AG04449 (cell line): ENCODE measurements around the gene CASK.

Source experiments
- CTCF ChIA-PET: fragments of 350-600 bp; formaldehyde crosslinking; extraction: SDS; loops from one replicate; lab custom pipeline; 2021; ENCODE audit warnings: antibody characterized with exemption; lab: Yijun Ruan, JAX
- POLR2A ChIA-PET: fragments of 400-600, 350-600 bp; formaldehyde crosslinking; extraction: SDS; loops from one replicate; lab custom pipeline; 2020; ENCODE audit warnings: antibody characterized with exemption, inconsistent platforms; lab: Yijun Ruan, JAX
- DNase-seq: peaks from one replicate; pipeline ENCODE4 v3.0.0-alpha.2; 2010; ENCODE audit warnings: low read depth, low spot score
- H3K4me3 ChIP-seq: 2 replicates; pipeline ENCODE4 v1.5.1; 2011; ENCODE audit warnings: low read depth, mild to moderate bottlenecking, control low read depth, low read length
- CTCF ChIP-seq: IDR thresholded peaks from one replicate; pipeline ENCODE4 v1.5.1; 2011; ENCODE audit warnings: mild to moderate bottlenecking, moderate library complexity, low read length, control low read depth, inconsistent platforms; ENCODE audit not compliant: insufficient read depth; ENCODE audit errors: missing control alignments

CASK gene

DNA sequence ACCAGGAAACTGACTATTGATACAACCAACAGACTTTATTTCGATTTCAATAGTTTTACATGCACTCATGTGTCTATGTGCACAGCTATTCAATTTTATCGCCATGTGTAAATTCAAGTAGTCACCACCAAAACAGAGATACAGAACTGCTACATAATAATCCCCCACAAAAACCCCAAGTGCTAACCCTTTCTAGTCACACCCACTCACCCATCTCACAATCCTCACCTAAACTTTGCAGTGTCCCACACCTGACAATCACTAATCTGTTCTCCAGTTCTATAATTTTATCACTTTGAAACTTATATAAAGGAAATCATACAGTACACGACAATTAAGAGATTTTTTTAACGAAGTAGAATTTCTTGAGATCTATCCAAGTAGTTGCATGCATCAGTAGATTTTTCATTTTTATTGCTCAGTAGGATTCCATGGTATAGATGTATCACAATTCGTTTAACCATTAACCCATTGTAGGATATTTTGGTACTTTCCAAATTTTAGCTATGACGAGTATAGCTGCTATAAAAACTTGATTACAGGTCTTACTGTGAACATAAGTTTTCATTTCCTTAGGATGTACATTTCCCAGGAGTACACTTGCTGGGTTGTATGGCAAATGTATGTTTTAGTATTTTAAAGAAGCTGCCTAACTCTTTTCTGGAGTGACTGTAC lies 85.9 kb downstream of the CASK start:
- TF ChIP-seq CTCF, result no peak
- no peak overlapping the region for H3K4me3 ChIP-seq
- no peak for DNase-seq
- CTCF ChIA-PET, result no interaction called here
- POLR2A ChIA-PET, result no interaction called here

DNA sequence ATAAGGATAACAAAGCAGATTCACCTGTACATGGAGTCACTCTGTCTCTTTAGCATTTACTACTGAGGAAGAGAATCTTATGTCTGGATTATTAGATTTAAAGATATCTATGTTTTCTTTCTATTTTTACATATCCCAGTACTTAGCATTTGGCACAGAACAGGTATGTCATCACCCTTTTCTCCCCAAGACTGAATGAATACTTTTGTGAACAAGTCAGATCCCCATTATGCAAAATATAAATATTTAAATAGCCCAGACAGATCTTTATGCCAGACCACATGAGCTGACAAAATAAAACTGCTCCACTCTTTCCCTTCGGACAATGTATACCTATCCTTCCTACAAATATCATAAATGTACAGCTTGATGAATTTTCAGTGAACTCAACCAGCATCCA lies 94.5 kb downstream of the CASK start:
- no peak overlapping the region for H3K4me3 ChIP-seq
- ChIA-PET CTCF (no interaction called here), POLR2A (no interaction called here)
- DNase-seq, result no peak
- no peak for TF ChIP-seq CTCF

DNA sequence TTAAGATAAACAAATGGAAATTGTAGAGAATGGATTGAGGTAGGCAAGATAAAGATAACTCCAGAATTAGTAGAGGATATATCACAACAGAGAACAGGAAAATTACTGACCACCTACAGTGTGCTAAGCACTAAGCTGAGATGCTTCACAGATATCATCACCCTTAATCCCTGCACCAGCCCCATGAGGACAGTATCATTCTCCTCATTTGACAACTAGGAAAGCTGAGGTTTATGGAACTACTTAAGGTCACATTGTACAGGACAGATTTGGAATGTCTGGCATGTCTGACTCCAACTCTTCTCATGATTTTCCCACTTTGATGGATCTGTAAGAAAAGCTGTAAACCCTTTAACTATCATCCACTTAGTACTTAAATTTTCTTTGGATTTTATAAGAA lies 95.5 kb downstream of the CASK start:
- no peak overlapping the region for H3K4me3 ChIP-seq
- peak; percentile 36 for DNase-seq
- no peak for TF ChIP-seq CTCF
- CTCF ChIA-PET, result no interaction called here
- POLR2A ChIA-PET, result no interaction called here

- TF ChIP-seq CTCF, result no peak
- ChIA-PET CTCF (no interaction called here), POLR2A (no interaction called here)
- H3K4me3 ChIP-seq, result no peak overlapping the region
- DNase-seq, result no peak
Observed at GRCh38 chrX:41825796-41826195, 97.6 kb downstream of the CASK start.

GRCh38 chrX:41824551-41824950 lies 98.8 kb downstream of the CASK start:
- CTCF ChIA-PET, result no interaction called here
- POLR2A ChIA-PET, result no interaction called here
- H3K4me3 ChIP-seq, result no peak overlapping the region
- TF ChIP-seq CTCF, result no peak
- no peak for DNase-seq

DNA sequence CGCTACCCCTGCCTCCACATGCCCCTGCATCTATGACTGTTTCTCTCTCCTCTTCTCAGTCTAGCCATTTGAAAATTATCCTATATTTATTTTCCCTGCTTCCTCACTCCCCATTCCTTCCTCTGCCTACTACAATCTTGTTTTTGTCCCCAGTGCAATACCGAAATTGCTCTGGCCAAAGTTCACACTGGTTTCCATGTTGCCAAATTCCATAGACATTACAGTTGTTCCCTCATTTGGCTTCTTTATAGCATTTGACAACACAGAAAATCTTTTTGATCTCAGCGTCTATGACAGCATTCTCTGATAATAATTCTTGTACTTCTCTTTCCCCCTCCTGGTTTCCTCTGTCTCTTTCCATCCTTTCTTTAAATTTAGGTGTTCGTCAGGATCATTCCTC lies 100.0 kb downstream of the CASK start:
- DNase-seq, result no peak
- no peak overlapping the region for H3K4me3 ChIP-seq
- POLR2A ChIA-PET, result no interaction called here
- TF ChIP-seq CTCF, result no peak
- CTCF ChIA-PET, result no interaction called here
